Ovary (tissue), 9 donors: ENCODE measurements around the gene NOS3. TPM values are rescaled to one million over a fixed set of nuclear protein-coding genes. Genes with fewer than 3 reads are reported as not detected.

ENCODE experiments used
- DNase-seq, 5 donors: peaks; one replicate each; pipeline ENCODE4 v3.0.0-alpha.2; 2019 to 2020
- H3K27ac ChIP-seq, 2 donors: fragments of 200-600 bp; one replicate each; pipeline versions ENCODE4 v1.5.1 to v1.8.0; 2019 to 2022
- H3K27me3 ChIP-seq: fragments of 200-600 bp; one replicate; pipeline ENCODE4 v1.8.0; 2022
- H3K36me3 ChIP-seq: fragments of 200-600 bp; sonication (generic); one replicate; pipeline ENCODE4 v1.5.1; 2019
- H3K4me1 ChIP-seq: one replicate; pipeline ENCODE4 v1.8.1; 2013; ENCODE audit warnings: mild to moderate bottlenecking, moderate library complexity; ENCODE audit not compliant: insufficient read depth
- H3K4me3 ChIP-seq: fragments of 200-600 bp; sonication (generic); one replicate; pipeline ENCODE4 v1.5.1; 2017
- H3K9me3 ChIP-seq, 2 donors: fragments of 200-600 bp in 1 of 2; sonication (generic) in 1 of 2; one replicate each; pipeline versions ENCODE4 v1.5.1 to v1.8.1; 2013 to 2019; ENCODE audit warnings: mild to moderate bottlenecking in 1 of 2, moderate library complexity in 1 of 2
- CTCF ChIP-seq, 3 donors: fragments of 450-650 bp in 2 of 3; fragments of 200-600 bp in 1 of 3; IDR thresholded peaks; one replicate each; pipeline versions ENCODE4 v1.5.1 to v1.8.0; 2016 to 2022; ENCODE audit warnings: antibody characterized with exemption in 3 of 3, mild to moderate bottlenecking in 1 of 3
- EP300 ChIP-seq: sonication (generic); formaldehyde crosslinking; IDR thresholded peaks from one replicate; pipeline ENCODE4 v1.6.1; 2017; ENCODE audit warnings: antibody characterized with exemption
- POLR2A ChIP-seq: fragments of 450-650 bp; IDR thresholded peaks from one replicate; pipeline ENCODE4 v1.6.1; 2017; ENCODE audit warnings: antibody characterized with exemption, mild to moderate bottlenecking, moderate library complexity
- WGBS, 3 donors: extraction: QIAGEN DNeasy Blood & Tissue Kit in 1 of 3; methylation state at CpG; one replicate each; pipeline versions ENCODE4 v1.1.5 to v1.1.7; 2013 to 2017; 5-methylcytosine and 5-hydroxymethylcytosine counted together
- intact Hi-C, 4 donors: fragments of 100-400 bp; cut with DNase I; formaldehyde crosslinking; loops; one replicate each; pipeline versions ENCODE4 v1.11.0 to v1.15.1; 2022 to 2023
- polyA plus RNA-seq, 2 donors: library from polyadenylated mRNA; stranded (reverse); fragments of 200-250 nt in 1 of 2; fragments of 350-450 nt in 1 of 2; fragmentation: Illumina TruSeq in 1 of 2; extraction: RNeasy Lipid Tissue Mini Kit (QIAGEN cat#74804) in 1 of 2; gene quantifications; one replicate each; pipeline ENCODE4 v1.2.3, GENCODE V29; 2013 to 2014
- total RNA-seq, 7 donors: library from RNA; depleted of rRNA in 2 of 7; stranded (reverse); fragments of >200 nt in 2 of 7; fragmentation: NEBNext Ultra II Directional in 3 of 7; extraction: Animal tissue kit (Norgen Biotek cat#: 25700) in 3 of 7; gene quantifications; one replicate each; pipeline versions ENCODE4 v1.1.0 to v1.2.4, GENCODE V29; 2016 to 2023
- donor health status: DM: no; HTN: no; CAD: no; lungs with moderate emphysema.
- donor health status: DM: no; HTN: no; CAD: no.
- donor health status: Bipolar disorder and iron deficiency.
- donor health status: DM: yes; HTN: yes; CAD: no.
- donor health status: DM: no; HTN: no; CAD: no.
- donor health status: DM: yes; HTN: yes; CAD: no.

The NOS3 gene
- total and polyA plus RNA-seq, 9 donors = 1.0 to 26.0 (median 5.4) TPM

- no peaks in the 10 kb centered on the region for H3K9me3 ChIP-seq
- H3K36me3 ChIP-seq = no peaks in the 10 kb centered on the region
- H3K27me3 ChIP-seq = no peaks in the 10 kb centered on the region
- DNase-seq = no peak
- WGBS, 3 donors = 32 to 42% (median 35%) methylated on average over 28 to 31 of the region's 31 CpGs
- no peaks in the 10 kb centered on the region for H3K4me1 ChIP-seq
- no peak for TF ChIP-seq CTCF (IDR thresholded peaks at IDR 0.05)
- TF ChIP-seq POLR2A = no peak
- TF ChIP-seq EP300 = no peak
- H3K4me3 ChIP-seq = no peak overlapping the region
- H3K27ac ChIP-seq = no peak overlapping the region
- intact Hi-C loops = no loop called here
Measured at GRCh38 chr7:150996376-150997074, 5.7 kb downstream of the NOS3 start.

- H3K4me3 ChIP-seq = no peak overlapping the region
- H3K4me1 ChIP-seq = no peaks in the 10 kb centered on the region
- H3K27me3 ChIP-seq = no peaks in the 10 kb centered on the region
- no peak overlapping the region for H3K27ac ChIP-seq
- TF ChIP-seq EP300 = no peak
- TF ChIP-seq CTCF (IDR thresholded peaks at IDR 0.05) = no peak
- no peak for TF ChIP-seq POLR2A
- no peaks in the 10 kb centered on the region for H3K9me3 ChIP-seq
- H3K36me3 ChIP-seq = no peaks in the 10 kb centered on the region
- intact Hi-C loops = no loop called here
- DNase-seq = no peak
- 77 to 81% (median 77%) methylated on average over 8 of the region's 8 CpGs for WGBS, 3 donors
Measured at GRCh38 chr7:150997075-150997511, 6.3 kb downstream of the NOS3 start.

GRCh38 chr7:150997817-150998216 is 7.0 kb downstream of the NOS3 start:
- WGBS, 3 donors = 90 to 95% (median 93%) methylated on average over 5 of the region's 5 CpGs
- H3K36me3 ChIP-seq = no peaks in the 10 kb centered on the region

GRCh38 chr7:150998341-150998740 is 7.5 kb downstream of the NOS3 start:
- Histone ChIP-seq H3K27ac (no peak overlapping the region), H3K9me3 (no peaks in the 10 kb centered on the region), H3K4me1 (no peaks in the 10 kb centered on the region), H3K27me3 (no peaks in the 10 kb centered on the region), H3K36me3 (no peaks in the 10 kb centered on the region), H3K4me3 (no peak overlapping the region)
- 89 to 95% (median 91%) methylated on average over 20 of the region's 20 CpGs for WGBS, 3 donors
- intact Hi-C loops = no loop called here
- DNase-seq = no peak
- TF ChIP-seq POLR2A (no peak), CTCF (IDR thresholded peaks at IDR 0.05) (no peak), EP300 (no peak)

More at GRCh38 chr7:150997817-150998216, 7.0 kb downstream of the NOS3 start:
- no peaks in the 10 kb centered on the region for H3K9me3 ChIP-seq
- no peaks in the 10 kb centered on the region for H3K27me3 ChIP-seq
- DNase-seq = no peak
- H3K4me3 ChIP-seq = no peak overlapping the region
- no peaks in the 10 kb centered on the region for H3K4me1 ChIP-seq
- TF ChIP-seq POLR2A (no peak), CTCF (IDR thresholded peaks at IDR 0.05) (no peak), EP300 (no peak)
- H3K27ac ChIP-seq = no peak overlapping the region
- intact Hi-C loops = no loop called here
